A673 (cell line): ENCODE measurements around the gene PLEKHS1.

Experiments used
- EZH2 ChIP-seq: fragments of 200-600 bp; sonication (generic); IDR thresholded peaks from 2 replicates; pipeline ENCODE4 v1.6.1; 2017; ENCODE audit warnings: borderline replicate concordance, low read depth, mild to moderate bottlenecking, mixed read lengths, antibody characterized with exemption, low read length; ENCODE audit not compliant: poor library complexity, severe bottlenecking
- TF ChIP-seq, protein P1 (sequence below): fragments of 300-800, 200-600 bp; sonication (generic); conservative IDR thresholded peaks from 2 replicates; pipeline ENCODE4 v1.5.1; 2017; ENCODE audit warnings: low read depth, mild to moderate bottlenecking, antibody characterized with exemption, low read length, moderate library complexity, mixed read lengths

DNA sequence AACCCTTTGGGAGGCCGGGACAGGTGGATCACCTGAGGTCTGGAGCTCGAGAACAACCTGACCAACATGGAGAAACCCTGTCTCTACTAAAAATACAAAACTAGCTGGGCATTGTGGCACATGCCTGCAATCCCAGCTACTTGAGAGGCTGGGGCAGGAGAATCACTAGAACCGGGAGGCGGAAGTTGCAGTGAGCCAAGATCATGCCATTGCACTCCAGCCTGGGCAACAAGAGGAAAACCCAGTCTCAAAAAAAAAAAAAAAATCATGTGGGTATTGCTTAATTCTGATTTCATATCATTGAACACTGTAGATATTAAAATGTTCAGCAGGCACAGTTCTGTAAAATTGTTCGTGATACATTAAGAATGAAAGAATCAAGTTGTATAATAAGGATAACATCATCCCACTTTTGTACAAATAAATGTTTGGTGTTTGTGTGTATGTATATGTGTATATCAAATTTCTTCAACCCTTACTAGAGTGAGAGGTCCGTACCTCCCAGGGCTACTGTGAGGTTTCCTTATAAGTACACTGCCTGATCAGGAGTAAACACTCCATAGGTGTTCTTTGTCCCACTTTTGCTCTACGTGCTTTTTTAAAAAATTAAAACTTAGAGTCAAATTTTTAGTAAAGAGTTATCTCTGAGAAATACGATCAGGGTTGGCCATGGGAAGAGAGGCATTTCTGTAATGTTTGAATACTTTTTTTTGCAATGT lies 31.7 kb downstream of the PLEKHS1 start:
- TF ChIP-seq, protein P1, sequence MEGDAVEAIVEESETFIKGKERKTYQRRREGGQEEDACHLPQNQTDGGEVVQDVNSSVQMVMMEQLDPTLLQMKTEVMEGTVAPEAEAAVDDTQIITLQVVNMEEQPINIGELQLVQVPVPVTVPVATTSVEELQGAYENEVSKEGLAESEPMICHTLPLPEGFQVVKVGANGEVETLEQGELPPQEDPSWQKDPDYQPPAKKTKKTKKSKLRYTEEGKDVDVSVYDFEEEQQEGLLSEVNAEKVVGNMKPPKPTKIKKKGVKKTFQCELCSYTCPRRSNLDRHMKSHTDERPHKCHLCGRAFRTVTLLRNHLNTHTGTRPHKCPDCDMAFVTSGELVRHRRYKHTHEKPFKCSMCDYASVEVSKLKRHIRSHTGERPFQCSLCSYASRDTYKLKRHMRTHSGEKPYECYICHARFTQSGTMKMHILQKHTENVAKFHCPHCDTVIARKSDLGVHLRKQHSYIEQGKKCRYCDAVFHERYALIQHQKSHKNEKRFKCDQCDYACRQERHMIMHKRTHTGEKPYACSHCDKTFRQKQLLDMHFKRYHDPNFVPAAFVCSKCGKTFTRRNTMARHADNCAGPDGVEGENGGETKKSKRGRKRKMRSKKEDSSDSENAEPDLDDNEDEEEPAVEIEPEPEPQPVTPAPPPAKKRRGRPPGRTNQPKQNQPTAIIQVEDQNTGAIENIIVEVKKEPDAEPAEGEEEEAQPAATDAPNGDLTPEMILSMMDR, result no peak
- no peak for TF ChIP-seq EZH2
